ENCODE data around the gene PROSER3.

Gene PROSER3

GRCh38 chr19:35773020-35773806 is 15.2 kb downstream of the PROSER3 start:
- Histone ChIP-seq H3K4me3 (IDR thresholded peaks at IDR 0.05; ENCODE audit: insufficient read depth, low read depth, low read length) (no peak overlapping the region), H2AFZ (ENCODE audit: low read depth) (no peak overlapping the region), H3K4me2 (no peak overlapping the region), H3K4me1 (ENCODE audit: low read depth, poor library complexity, severe bottlenecking) (peaks cover 10% of the 10 kb centered on the region), H3K36me3 (ENCODE audit: insufficient read depth) (no peaks in the 10 kb centered on the region), H3K9ac (no peak overlapping the region), H3K27me3 (ENCODE audit: insufficient read depth, low read depth) (no peaks in the 10 kb centered on the region), H3K79me2 (ENCODE audit: insufficient read depth, low read depth) (0 out of 2 replicates have a peak, but pooled peaks cover 8% of the 10 kb centered on the region), H3K27ac (no peak overlapping the region), H4K20me1 (ENCODE audit: insufficient read depth) (no peaks in the 10 kb centered on the region)
- TF ChIP-seq CTCF (conservative IDR thresholded peaks at IDR 0.05; ENCODE audit: low read depth, low read length) = no peak

- peak overlapping the region; percentile 28; the same call in 1 of the 2 replicates for H2AFZ ChIP-seq (ENCODE audit: low read depth)
- no peak overlapping the region for H3K9ac ChIP-seq
- H3K27me3 ChIP-seq (ENCODE audit: insufficient read depth, low read depth) = no peaks in the 10 kb centered on the region
- no peaks in the 10 kb centered on the region for H4K20me1 ChIP-seq (ENCODE audit: insufficient read depth)
- no peaks in the 10 kb centered on the region for H3K36me3 ChIP-seq (ENCODE audit: insufficient read depth)
- H3K79me2 ChIP-seq (ENCODE audit: insufficient read depth, low read depth) = 0 out of 2 replicates have a peak, but pooled peaks cover 8% of the 10 kb centered on the region
- peak overlapping the region; percentile 56; the same call in 1 of the 2 replicates for H3K4me2 ChIP-seq
- H3K4me3 ChIP-seq (IDR thresholded peaks at IDR 0.05; ENCODE audit: insufficient read depth, low read depth, low read length) = no peak overlapping the region
- no peak overlapping the region for H3K27ac ChIP-seq
- peaks cover 10% of the 10 kb centered on the region for H3K4me1 ChIP-seq (ENCODE audit: low read depth, poor library complexity, severe bottlenecking)
- TF ChIP-seq CTCF (conservative IDR thresholded peaks at IDR 0.05; ENCODE audit: low read depth, low read length) = no peak
Measured at GRCh38 chr19:35774274-35775045, 16.5 kb downstream of the PROSER3 start.

- H2AFZ ChIP-seq (ENCODE audit: low read depth) = peak overlapping the region; percentile 28; the same call in 1 of the 2 replicates
- H4K20me1 ChIP-seq (ENCODE audit: insufficient read depth) = no peaks in the 10 kb centered on the region
- no peak overlapping the region for H3K9ac ChIP-seq
- peaks cover 10% of the 10 kb centered on the region for H3K4me1 ChIP-seq (ENCODE audit: low read depth, poor library complexity, severe bottlenecking)
- H3K36me3 ChIP-seq (ENCODE audit: insufficient read depth) = no peaks in the 10 kb centered on the region
- no peak overlapping the region for H3K4me3 ChIP-seq (IDR thresholded peaks at IDR 0.05; ENCODE audit: insufficient read depth, low read depth, low read length)
- H3K4me2 ChIP-seq = peak overlapping the region; percentile 56; the same call in 1 of the 2 replicates
- H3K27me3 ChIP-seq (ENCODE audit: insufficient read depth, low read depth) = no peaks in the 10 kb centered on the region
- 0 out of 2 replicates have a peak, but pooled peaks cover 8% of the 10 kb centered on the region for H3K79me2 ChIP-seq (ENCODE audit: insufficient read depth, low read depth)
- no peak for TF ChIP-seq CTCF (conservative IDR thresholded peaks at IDR 0.05; ENCODE audit: low read depth, low read length)
- no peak overlapping the region for H3K27ac ChIP-seq
Measured at GRCh38 chr19:35775046-35775297, 17.0 kb downstream of the PROSER3 start.

GRCh38 chr19:35775298-35776101 is 17.5 kb downstream of the PROSER3 start, which contains the start of gene ARHGAP33:
TSS of gene ARHGAP33 (plus strand) at chr19:35775564. CDS start at chr19:35775659, 95 bp downstream.
- Histone ChIP-seq H3K4me1 (ENCODE audit: low read depth, poor library complexity, severe bottlenecking) (peaks cover 10% of the 10 kb centered on the region), H3K4me3 (IDR thresholded peaks at IDR 0.05; ENCODE audit: insufficient read depth, low read depth, low read length) (no peak within 1 kb of the TSS), H3K27ac (no peak within 1 kb of the TSS), H2AFZ (ENCODE audit: low read depth) (peak within 1 kb of the TSS; percentile 44; the same call in 1 of the 2 replicates), H3K27me3 (ENCODE audit: insufficient read depth, low read depth) (no peaks in the 10 kb centered on the region), H3K9ac (no peak within 1 kb of the TSS; the same call in 1 of the 2 replicates), H3K79me2 (ENCODE audit: insufficient read depth, low read depth) (0 out of 2 replicates have a peak, but pooled peaks cover 8% of the 10 kb centered on the region), H3K36me3 (ENCODE audit: insufficient read depth) (no peaks in the 10 kb centered on the region), H3K4me2 (peak within 1 kb of the TSS; percentile 74), H4K20me1 (ENCODE audit: insufficient read depth) (no peaks in the 10 kb centered on the region)
- no peak for TF ChIP-seq CTCF (conservative IDR thresholded peaks at IDR 0.05; ENCODE audit: low read depth, low read length)

Data from KMS-11 (cell line).